GM12864 (cell line): ENCODE data around the gene FREM1.

Experiments
- DNase-seq: peaks from one replicate; pipeline ENCODE4 v3.0.0-alpha.2; 2011; ENCODE audit warnings: low read depth
- H3K4me3 ChIP-seq: 2 replicates; pipeline ENCODE4 v1.5.1; 2011; ENCODE audit warnings: mild to moderate bottlenecking, low read depth, low read length, control low read depth
- TF ChIP-seq, protein P1 (sequence below): IDR thresholded peaks from 2 replicates; pipeline ENCODE4 v1.5.1; 2011; ENCODE audit warnings: low read depth, mild to moderate bottlenecking, moderate library complexity, low read length, control low read depth, inconsistent platforms; ENCODE audit errors: missing control alignments

FREM1 gene

DNA sequence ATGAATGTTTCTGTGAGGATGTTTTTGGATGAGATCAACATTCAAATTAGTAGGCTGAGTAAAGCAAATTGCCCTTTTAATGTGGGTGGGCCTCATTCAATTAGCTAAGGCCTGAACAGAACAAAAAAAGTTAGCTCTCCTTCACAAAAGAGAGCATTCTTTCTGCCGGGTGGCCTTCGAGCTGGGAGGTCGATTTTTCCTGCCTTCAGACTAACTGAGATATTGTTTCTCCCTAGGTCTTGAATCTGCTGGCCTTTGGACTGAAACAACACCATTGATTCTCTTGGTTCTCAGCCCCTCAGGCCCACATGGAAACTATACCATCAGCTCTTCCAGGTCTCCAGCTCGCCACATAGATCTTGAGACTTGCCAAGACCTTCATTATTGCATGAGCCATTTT lies 29.1 kb upstream of the FREM1 start:
- DNase-seq = no peak
- TF ChIP-seq, protein P1, sequence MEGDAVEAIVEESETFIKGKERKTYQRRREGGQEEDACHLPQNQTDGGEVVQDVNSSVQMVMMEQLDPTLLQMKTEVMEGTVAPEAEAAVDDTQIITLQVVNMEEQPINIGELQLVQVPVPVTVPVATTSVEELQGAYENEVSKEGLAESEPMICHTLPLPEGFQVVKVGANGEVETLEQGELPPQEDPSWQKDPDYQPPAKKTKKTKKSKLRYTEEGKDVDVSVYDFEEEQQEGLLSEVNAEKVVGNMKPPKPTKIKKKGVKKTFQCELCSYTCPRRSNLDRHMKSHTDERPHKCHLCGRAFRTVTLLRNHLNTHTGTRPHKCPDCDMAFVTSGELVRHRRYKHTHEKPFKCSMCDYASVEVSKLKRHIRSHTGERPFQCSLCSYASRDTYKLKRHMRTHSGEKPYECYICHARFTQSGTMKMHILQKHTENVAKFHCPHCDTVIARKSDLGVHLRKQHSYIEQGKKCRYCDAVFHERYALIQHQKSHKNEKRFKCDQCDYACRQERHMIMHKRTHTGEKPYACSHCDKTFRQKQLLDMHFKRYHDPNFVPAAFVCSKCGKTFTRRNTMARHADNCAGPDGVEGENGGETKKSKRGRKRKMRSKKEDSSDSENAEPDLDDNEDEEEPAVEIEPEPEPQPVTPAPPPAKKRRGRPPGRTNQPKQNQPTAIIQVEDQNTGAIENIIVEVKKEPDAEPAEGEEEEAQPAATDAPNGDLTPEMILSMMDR = no peak
- H3K4me3 ChIP-seq = no peak overlapping the region

DNA sequence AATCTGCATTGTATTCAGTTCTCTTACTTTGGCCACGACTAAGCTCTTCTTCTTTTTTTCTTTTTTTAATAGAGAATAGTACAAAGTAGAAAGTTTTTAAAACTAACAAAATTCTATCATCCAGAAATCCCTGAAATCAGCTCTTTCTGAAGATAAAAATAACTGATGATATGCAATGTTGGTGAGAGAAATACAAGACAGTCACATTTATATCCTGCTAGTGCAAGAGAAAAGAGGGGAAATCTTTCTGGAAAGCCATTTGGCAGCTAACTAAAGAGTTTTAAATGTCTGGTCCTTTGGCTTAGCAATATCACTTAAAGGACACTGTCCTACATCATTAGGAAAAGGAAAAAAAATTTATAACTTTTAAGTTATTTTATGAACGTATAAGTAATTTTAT lies 27.0 kb upstream of the FREM1 start:
- no peak overlapping the region for H3K4me3 ChIP-seq
- TF ChIP-seq, protein P1 = no peak
- DNase-seq = no peak

DNA sequence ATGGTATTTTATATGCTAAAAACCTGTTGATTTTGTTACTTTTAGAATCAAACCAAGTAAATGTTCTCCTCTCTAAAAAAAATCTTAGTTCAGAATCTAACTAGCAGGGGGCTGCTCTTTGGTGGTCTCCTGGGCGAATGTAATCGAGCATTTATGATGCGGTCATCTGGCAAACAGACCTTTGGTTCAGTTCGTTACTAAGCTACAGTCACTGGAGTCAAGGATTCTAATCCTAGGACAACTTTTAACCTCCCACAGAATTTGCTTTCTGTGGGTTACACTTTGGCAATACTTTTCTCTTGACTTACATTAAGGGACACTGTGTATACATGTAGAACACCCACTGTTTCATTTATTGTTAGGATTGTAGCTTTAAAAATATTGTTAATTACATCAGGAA lies 26.3 kb upstream of the FREM1 start:
- no peak overlapping the region for H3K4me3 ChIP-seq
- DNase-seq = no peak
- TF ChIP-seq, protein P1 = no peak

DNA sequence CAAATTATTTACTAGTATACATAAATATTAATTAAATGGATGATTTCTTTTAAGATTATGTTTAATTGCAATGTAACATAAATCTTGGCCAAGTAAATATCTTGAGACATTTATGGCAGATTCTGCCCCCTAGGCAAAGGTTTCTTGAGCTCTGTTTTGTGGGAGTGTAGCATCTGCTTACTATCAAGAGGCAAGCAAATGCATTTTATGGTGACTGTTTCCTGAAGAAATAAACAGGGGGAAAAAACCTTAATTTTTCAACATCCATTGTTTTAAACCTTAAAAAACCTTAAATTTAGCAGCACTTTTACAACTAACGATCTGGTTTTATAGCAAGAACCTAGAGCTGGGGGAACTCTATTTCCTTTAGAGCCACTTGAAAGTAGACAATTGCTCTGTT lies 25.7 kb upstream of the FREM1 start:
- no peak for DNase-seq
- H3K4me3 ChIP-seq = no peak overlapping the region
- TF ChIP-seq, protein P1 = no peak

DNA sequence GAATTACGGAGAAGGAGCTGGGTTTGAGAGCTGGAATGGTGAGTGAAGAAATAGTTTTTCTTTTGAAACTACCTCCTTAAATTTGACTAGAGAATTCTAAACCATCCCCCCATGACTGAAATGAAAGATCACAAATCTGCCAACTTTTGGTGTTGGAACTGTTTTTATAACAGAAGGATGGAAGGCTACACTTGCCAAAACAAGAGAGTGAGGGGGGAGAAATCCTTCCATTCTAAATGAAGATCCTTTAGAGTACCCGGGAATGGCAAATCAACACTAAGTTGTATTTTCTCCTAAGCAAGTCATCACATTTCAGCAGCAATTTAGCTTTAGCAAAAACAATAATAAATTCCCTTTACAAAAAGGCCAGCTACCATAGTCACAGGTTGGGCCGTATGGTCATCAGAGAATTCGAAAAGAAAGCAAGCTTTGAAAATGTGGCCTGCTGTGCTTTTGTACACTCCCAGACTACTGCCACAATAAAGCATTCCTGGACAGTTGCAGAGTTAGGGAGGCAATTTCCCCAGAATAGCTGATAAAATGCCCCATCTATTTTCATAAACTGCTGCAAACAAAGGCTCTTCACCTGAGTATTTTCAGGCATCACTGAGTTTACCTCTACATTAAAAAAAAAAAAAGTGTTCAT lies 25.0 kb upstream of the FREM1 start:
- TF ChIP-seq, protein P1 = no peak
- no peak overlapping the region for H3K4me3 ChIP-seq
- no peak for DNase-seq

DNA sequence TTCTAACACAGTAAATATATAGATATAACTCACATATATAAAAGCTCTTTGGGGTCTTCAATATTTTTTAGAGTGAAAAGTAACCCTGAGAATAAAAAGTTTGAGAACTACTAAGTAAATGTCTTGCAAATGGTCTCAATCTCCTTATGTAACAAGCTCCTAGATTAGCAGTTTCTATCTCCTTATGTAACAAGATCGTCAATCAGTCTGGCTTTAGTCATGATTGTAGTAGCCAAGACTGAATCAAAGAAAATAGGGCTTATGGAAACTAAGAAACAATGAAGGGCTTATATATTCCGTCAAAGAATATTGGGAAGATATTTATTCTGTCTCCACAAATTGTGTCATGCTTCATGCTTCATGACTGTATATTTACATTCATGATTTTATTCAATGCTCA lies 22.4 kb upstream of the FREM1 start:
- TF ChIP-seq, protein P1 = no peak
- no peak for DNase-seq
- no peak overlapping the region for H3K4me3 ChIP-seq

DNA sequence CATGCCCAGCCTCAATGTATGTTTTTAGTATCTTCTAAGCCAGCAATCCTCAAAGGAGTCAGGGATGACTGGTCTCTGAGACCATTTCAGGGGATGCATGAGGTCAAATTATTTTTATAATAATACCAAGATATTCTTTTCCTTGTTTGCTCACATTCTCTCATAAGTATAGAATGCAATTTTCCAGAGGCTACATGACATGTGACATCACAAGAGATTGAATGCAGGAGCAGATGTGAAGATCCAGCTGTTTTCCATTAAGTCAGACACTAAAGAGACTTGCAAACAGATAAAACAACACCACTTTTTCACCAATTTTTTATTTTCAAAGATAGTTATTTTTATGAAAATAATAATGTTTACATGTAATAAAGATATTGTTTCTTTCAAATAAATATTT lies 22.0 kb upstream of the FREM1 start:
- TF ChIP-seq, protein P1 = no peak

More for the DNA sequence above, 22.0 kb upstream of the FREM1 start:
- no peak for DNase-seq
- no peak overlapping the region for H3K4me3 ChIP-seq
